Astrocyte (in vitro differentiated cells and primary cell): ENCODE results near the gene ABCC4. TPM values are rescaled to one million over a fixed set of nuclear protein-coding genes. Genes with fewer than 3 reads are reported as not detected.

ENCODE experiments used
- DNase-seq: peaks from one replicate; pipeline ENCODE4 v3.0.0-alpha.2; 2010; ENCODE audit warnings: low read depth
- FAIRE-seq: peaks from 2 replicates; lab custom pipeline; 2011; peaks lifted over from hg19 to GRCh38; lab: Jason Lieb, UNC
- H2AFZ ChIP-seq: 2 replicates; pipeline ENCODE4 v1.6.0; 2012; ENCODE audit warnings: low read depth, low read length, inconsistent platforms
- H3K27ac ChIP-seq: 2 replicates; pipeline ENCODE4 v1.5.1; 2011; ENCODE audit warnings: low read depth, low read length, inconsistent platforms
- H3K27me3 ChIP-seq: 2 replicates; pipeline ENCODE4 v1.6.0; 2011; ENCODE audit warnings: low read length, inconsistent platforms; ENCODE audit not compliant: insufficient read depth
- H3K36me3 ChIP-seq: 2 replicates; pipeline ENCODE4 v1.5.1; 2011; ENCODE audit warnings: low read length, inconsistent platforms; ENCODE audit not compliant: insufficient read depth
- H3K4me1 ChIP-seq: 2 replicates; pipeline ENCODE4 v1.5.1; 2011; ENCODE audit warnings: low read length, inconsistent platforms; ENCODE audit not compliant: insufficient read depth
- H3K4me2 ChIP-seq: 2 replicates; pipeline ENCODE4 v1.6.0; 2012; ENCODE audit warnings: low read length, inconsistent platforms
- H3K4me3 ChIP-seq: 2 replicates; pipeline ENCODE4 v1.5.1; 2011; ENCODE audit warnings: low read depth, mild to moderate bottlenecking, low read length, inconsistent platforms; ENCODE audit not compliant: insufficient read depth
- H3K79me2 ChIP-seq: 2 replicates; pipeline ENCODE4 v1.6.0; 2012; ENCODE audit warnings: mild to moderate bottlenecking, low read length, inconsistent platforms; ENCODE audit not compliant: insufficient read depth
- H3K9ac ChIP-seq: 2 replicates; pipeline ENCODE4 v1.6.0; 2012; ENCODE audit warnings: mild to moderate bottlenecking, low read length, inconsistent platforms
- H3K9me3 ChIP-seq: 2 replicates; pipeline ENCODE4 v1.5.1; 2012; ENCODE audit warnings: low read depth, mild to moderate bottlenecking, low read length, inconsistent platforms; ENCODE audit not compliant: insufficient read depth
- H4K20me1 ChIP-seq: 2 replicates; pipeline ENCODE4 v1.6.0; 2012; ENCODE audit warnings: low read length, inconsistent platforms; ENCODE audit not compliant: insufficient read depth
- H3K27ac Mint-ChIP-seq: one replicate; pipeline ENCODE4 v1.8.0; 2021; ENCODE audit warnings: mild to moderate bottlenecking, mixed read lengths; ENCODE audit not compliant: unreplicated experiment
- H3K27me3 Mint-ChIP-seq: one replicate; pipeline ENCODE4 v1.8.0; 2021; ENCODE audit warnings: low read depth, mixed read lengths; ENCODE audit not compliant: unreplicated experiment
- H3K36me3 Mint-ChIP-seq: one replicate; pipeline ENCODE4 v1.8.0; 2021; ENCODE audit warnings: low read depth, mixed read lengths; ENCODE audit not compliant: unreplicated experiment
- H3K4me1 Mint-ChIP-seq: one replicate; pipeline ENCODE4 v1.8.0; 2021; ENCODE audit warnings: low read depth, mixed read lengths; ENCODE audit not compliant: unreplicated experiment
- H3K4me3 Mint-ChIP-seq: one replicate; pipeline ENCODE4 v1.8.0; 2021; ENCODE audit warnings: mild to moderate bottlenecking, moderate library complexity, mixed read lengths; ENCODE audit not compliant: unreplicated experiment
- H3K9me3 Mint-ChIP-seq: one replicate; pipeline ENCODE4 v1.8.0; 2021; ENCODE audit warnings: mild to moderate bottlenecking, mixed read lengths; ENCODE audit not compliant: unreplicated experiment
- CTCF ChIP-seq: IDR thresholded peaks from 2 replicates; pipeline ENCODE4 v1.5.1; 2011; ENCODE audit warnings: low read depth, mild to moderate bottlenecking, inconsistent platforms, low read length, moderate library complexity; ENCODE audit not compliant: insufficient read depth
- EZH2 ChIP-seq: IDR thresholded peaks from 2 replicates; pipeline ENCODE4 v1.6.1; 2012; ENCODE audit warnings: mild to moderate bottlenecking, low read length, inconsistent platforms; ENCODE audit not compliant: insufficient read depth
- total RNA-seq: library from RNA; stranded (reverse); gene quantifications from 2 replicates; pipeline ENCODE4 v1.2.1, GENCODE V29; 2021

The ABCC4 gene
- total RNA-seq, 1 donor from 2014 or later, result 15.6 TPM

DNA sequence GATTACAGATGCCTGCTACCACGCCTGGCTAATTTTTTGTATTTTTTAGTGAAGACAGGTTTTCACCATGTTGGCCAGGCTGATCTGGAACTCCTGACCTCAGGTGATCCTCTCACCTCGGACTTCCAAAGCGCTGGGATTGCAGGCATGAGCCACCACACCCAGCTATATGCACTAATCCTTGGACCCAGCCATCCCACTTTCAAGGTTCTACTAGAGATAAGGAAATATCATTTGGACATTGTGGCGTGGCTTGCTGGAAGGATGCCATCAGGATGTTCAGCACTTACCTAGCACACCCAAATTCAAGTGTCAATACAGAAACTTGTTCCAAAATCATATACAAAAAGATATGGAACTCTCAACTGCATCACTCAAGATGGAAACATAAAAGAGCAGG, 136.4 kb downstream of the ABCC4 start:
- no peak for TF ChIP-seq CTCF
- no peak for TF ChIP-seq EZH2

DNA sequence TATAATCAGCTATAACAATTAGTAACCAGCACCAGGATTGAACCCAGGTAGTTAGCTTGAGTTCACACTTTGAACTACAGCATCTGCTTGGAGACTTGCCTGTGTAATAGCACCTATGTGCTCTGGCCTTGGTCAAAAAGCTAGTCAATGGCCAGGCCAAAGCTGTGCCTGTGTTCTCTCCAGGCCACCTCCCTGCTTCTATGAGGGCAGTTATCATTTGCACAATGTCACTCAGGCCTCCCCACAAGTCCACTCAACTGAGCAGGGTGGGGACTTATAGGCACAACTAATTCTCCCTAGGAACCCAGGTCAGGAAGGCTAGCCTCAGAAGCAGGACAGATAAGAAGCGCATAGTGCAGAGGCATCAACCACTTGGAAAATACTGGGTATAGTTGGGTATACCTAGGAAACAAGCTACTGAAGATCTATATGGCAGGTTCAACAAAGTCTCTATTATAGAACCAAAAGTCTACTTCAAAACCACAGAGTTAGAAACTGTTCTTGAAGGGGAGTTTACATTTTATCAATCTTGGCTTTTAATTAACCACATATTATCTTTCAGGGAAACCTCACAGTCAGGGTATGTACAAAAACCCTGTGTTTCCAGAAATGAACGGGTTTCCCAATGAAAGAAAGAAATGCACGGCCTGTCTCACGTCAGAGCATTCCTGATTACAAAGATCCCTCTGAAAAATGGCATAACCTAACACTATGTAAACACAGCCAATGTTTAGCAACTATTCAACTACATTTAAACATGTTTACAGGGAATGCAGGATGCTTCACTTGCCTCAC, 140.9 kb downstream of the ABCC4 start:
- Histone ChIP-seq H3K27ac (no peak overlapping the region), H3K36me3 (no peaks in the 10 kb centered on the region), H3K4me1 (no peaks in the 10 kb centered on the region), H3K79me2 (no peaks in the 10 kb centered on the region), H4K20me1 (no peaks in the 10 kb centered on the region), H2AFZ (no peak overlapping the region), H3K4me2 (no peak overlapping the region), H3K9ac (no peak overlapping the region), H3K27me3 (no peaks in the 10 kb centered on the region), H3K9me3 (no peaks in the 10 kb centered on the region), H3K4me3 (no peak overlapping the region)
- no peaks in the 10 kb centered on the region for H3K9me3 Mint-ChIP-seq
- TF ChIP-seq CTCF (no peak), EZH2 (no peak)
- DNase-seq, result peak; percentile 52
- no peak overlapping the region for H3K27ac Mint-ChIP-seq
- no peaks in the 10 kb centered on the region for H3K27me3 Mint-ChIP-seq
- no peak overlapping the region for H3K4me3 Mint-ChIP-seq
- FAIRE-seq, result no peak
- H3K4me1 Mint-ChIP-seq, result peaks cover 2% of the 10 kb centered on the region
- peaks cover under 1% of the 10 kb centered on the region for H3K36me3 Mint-ChIP-seq

More for the DNA sequence above, 136.4 kb downstream of the ABCC4 start:
- no peak overlapping the region for H2AFZ ChIP-seq
- no peaks in the 10 kb centered on the region for H3K79me2 ChIP-seq
- H3K27me3 Mint-ChIP-seq, result no peaks in the 10 kb centered on the region
- H3K36me3 ChIP-seq, result no peaks in the 10 kb centered on the region
- H3K27me3 ChIP-seq, result no peaks in the 10 kb centered on the region
- no peak overlapping the region for H3K27ac Mint-ChIP-seq
- H3K36me3 Mint-ChIP-seq, result peaks cover 15% of the 10 kb centered on the region
- no peak overlapping the region for H3K4me2 ChIP-seq
- no peaks in the 10 kb centered on the region for H3K9me3 ChIP-seq
- H3K9ac ChIP-seq, result no peak overlapping the region
- H4K20me1 ChIP-seq, result peaks cover 5% of the 10 kb centered on the region
- no peak for FAIRE-seq
- H3K4me1 Mint-ChIP-seq, result no peaks in the 10 kb centered on the region
- no peaks in the 10 kb centered on the region for H3K9me3 Mint-ChIP-seq
- no peak overlapping the region for H3K4me3 Mint-ChIP-seq
- H3K4me1 ChIP-seq, result no peaks in the 10 kb centered on the region
- H3K27ac ChIP-seq, result no peak overlapping the region
- H3K4me3 ChIP-seq, result no peak overlapping the region
- DNase-seq, result no peak

DNA sequence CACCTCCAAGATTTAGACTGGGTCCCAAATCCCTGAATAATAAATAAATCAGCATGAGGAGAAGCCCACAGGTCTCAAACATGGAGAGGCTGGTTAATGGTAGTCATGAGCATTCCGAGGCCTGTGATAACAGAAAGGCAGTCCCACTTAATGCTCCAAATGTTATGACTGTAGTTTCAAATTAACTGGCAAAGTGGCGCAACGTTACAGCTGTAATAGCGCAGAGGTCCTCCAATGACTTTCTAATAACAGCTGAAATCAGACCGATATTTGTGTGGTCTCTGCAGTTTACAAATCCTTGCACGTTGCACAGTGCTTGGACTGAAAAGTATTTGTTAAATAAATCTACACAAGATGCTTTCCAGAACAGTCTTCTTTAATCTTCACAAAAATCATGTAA, 141.8 kb downstream of the ABCC4 start:
- Histone ChIP-seq H3K4me2 (no peak overlapping the region), H3K27me3 (no peaks in the 10 kb centered on the region), H3K4me3 (no peak overlapping the region), H3K9me3 (no peaks in the 10 kb centered on the region), H2AFZ (no peak overlapping the region), H3K4me1 (peaks cover 2% of the 10 kb centered on the region), H3K27ac (no peak overlapping the region), H4K20me1 (no peaks in the 10 kb centered on the region), H3K79me2 (no peaks in the 10 kb centered on the region), H3K9ac (no peak overlapping the region), H3K36me3 (no peaks in the 10 kb centered on the region)
- Mint-ChIP-seq H3K4me1 (peaks cover 2% of the 10 kb centered on the region), H3K36me3 (no peaks in the 10 kb centered on the region), H3K9me3 (no peaks in the 10 kb centered on the region), H3K27ac (no peak overlapping the region), H3K27me3 (no peaks in the 10 kb centered on the region), H3K4me3 (no peak overlapping the region)
- FAIRE-seq, result no peak
- no peak for TF ChIP-seq EZH2
- TF ChIP-seq CTCF, result no peak
- DNase-seq, result no peak
